Esophagus muscularis mucosa (tissue), 3 donors: Measurements from ENCODE around the gene CSPG4.

Experiments
- CTCF ChIP-seq, 3 experiments: fragments of 200-600 bp in 2 of 3; fragments of 450-650 bp in 1 of 3; sonication (generic) in 2 of 3; IDR thresholded peaks; one replicate each; pipeline ENCODE4 v1.5.1; 2017 to 2019; ENCODE audit warnings: antibody characterized with exemption in 3 of 3, mild to moderate bottlenecking in 2 of 3, moderate library complexity in 1 of 3
- POLR2A ChIP-seq: fragments of 450-650 bp; IDR thresholded peaks from one replicate; pipeline ENCODE4 v1.6.1; 2017; ENCODE audit warnings: antibody characterized with exemption, moderate library complexity, mild to moderate bottlenecking, low read depth
- POLR2AphosphoS5 ChIP-seq, 2 donors: sonication (generic); formaldehyde crosslinking; IDR thresholded peaks; one replicate each; pipeline ENCODE4 v1.6.1; 2017; ENCODE audit warnings: antibody characterized with exemption in 2 of 2

GRCh38 chr15:75676688-75677464 is 35.8 kb downstream of the CSPG4 start:
- TF ChIP-seq CTCF (IDR thresholded peaks at IDR 0.05): no peak
- TF ChIP-seq POLR2AphosphoS5 (IDR thresholded peaks at IDR 0.05): peak in 1 of 2 donors; percentile 1
- no peak for TF ChIP-seq POLR2A
